SK-N-SH (cell line): ENCODE data around the gene PAPPA2.

Experiments
- CTCF ChIP-seq: fragments of 200-600 bp; sonication (generic); IDR thresholded peaks from 2 replicates; pipeline ENCODE4 v1.6.1; 2017; ENCODE audit warnings: antibody characterized with exemption, mild to moderate bottlenecking, moderate library complexity
- FOXM1 ChIP-seq: IDR thresholded peaks from 2 replicates; pipeline ENCODE4 v1.4.0; 2012; ENCODE audit warnings: low read depth, mild to moderate bottlenecking
- SIN3A ChIP-seq: IDR thresholded peaks from 2 replicates; pipeline ENCODE4 v1.6.1; 2012; ENCODE audit warnings: low read depth, mild to moderate bottlenecking, low read length, moderate library complexity, borderline replicate concordance
- TEAD4 ChIP-seq: IDR thresholded peaks from 2 replicates; pipeline ENCODE4 v1.4.0; 2012; ENCODE audit warnings: mild to moderate bottlenecking, borderline replicate concordance; ENCODE audit not compliant: insufficient read depth
- USF1 ChIP-seq: IDR thresholded peaks from 2 replicates; pipeline ENCODE4 v1.4.0; 2012; ENCODE audit warnings: low read depth, borderline replicate concordance
- USF2 ChIP-seq: fragments of 150-350 bp; IDR thresholded peaks from 2 replicates; pipeline ENCODE4 v1.6.1; 2017; ENCODE audit warnings: antibody characterized with exemption, low read length, low read depth, borderline replicate concordance

DNA sequence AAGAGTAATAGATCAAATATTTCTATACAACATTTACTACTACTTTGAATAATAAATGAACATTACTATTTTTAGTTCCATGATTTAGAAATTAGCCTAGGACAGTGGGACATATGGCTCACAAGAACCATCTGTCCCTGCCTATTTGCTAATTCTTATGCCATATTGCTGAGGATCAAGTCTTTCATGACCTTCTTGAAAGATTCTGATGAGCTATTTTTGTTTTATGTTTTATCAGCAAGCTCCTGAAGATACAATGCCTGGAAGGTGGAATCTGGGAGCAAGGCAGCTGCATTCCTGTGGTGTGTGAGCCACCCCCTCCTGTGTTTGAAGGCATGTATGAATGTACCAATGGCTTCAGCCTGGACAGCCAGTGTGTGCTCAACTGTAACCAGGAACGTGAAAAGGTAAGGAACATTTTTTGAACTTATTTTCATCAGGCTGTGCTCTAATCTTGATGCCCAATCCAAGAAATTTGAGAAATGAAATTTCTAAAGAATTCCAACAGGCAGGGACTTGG is 326.7 kb downstream of the PAPPA2 start:
- TF ChIP-seq TEAD4 (no peak), USF1 (no peak), SIN3A (no peak), CTCF (no peak), USF2 (no peak), FOXM1 (no peak)
